Measurements from ENCODE around the gene LRRC43. TPM values are rescaled to one million over a fixed set of nuclear protein-coding genes. Genes with fewer than 3 reads are reported as not detected.

The LRRC43 gene
- total RNA-seq, 5 donors from 2014 or later (not counting 1 experiment from before 2014, with no cell fraction given), result 0.44 to 0.66 TPM; not detected in 3

DNA sequence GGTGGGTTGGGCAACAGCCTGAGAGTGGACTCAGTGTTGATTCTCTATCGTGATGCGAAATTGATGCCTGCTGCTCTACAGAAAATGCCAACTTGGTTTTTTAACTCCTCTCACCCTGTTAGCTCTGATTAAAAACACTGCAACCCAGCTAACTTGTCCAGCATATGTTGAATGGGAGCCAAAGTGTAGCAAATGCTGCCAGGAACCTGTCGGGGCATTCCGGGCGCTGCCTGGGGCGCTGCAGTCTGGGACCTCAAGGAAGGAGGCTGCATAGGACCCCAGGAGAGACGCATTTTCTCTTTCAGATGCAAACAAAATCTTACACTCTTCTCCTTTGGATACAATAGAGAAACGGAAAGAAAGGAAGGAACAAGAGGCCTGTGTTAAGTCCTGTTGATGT lies 24.5 kb downstream of the LRRC43 start:
- Histone ChIP-seq H3K4me1 (ENCODE audit: control insufficient read depth in 1 of 2, extremely low read depth in 1 of 2, insufficient read depth in 2 of 2, low read length in 2 of 2) (peaks cover 7 to 16% of the 10 kb centered on the region in 2 experiments), H3K9me3 (no peaks in the 10 kb centered on the region), H3K4me3 (ENCODE audit: control insufficient read depth in 1 of 2, extremely low read depth in 1 of 2, low read length in 1 of 2) (no peak overlapping the region), H3K27ac (ENCODE audit: low read length) (no peak overlapping the region), H3K36me3 (ENCODE audit: control insufficient read depth in 2 of 2, extremely low read depth in 1 of 2, insufficient read depth in 1 of 2, low read length in 1 of 2) (peaks cover 16 to 45% of the 10 kb centered on the region in 2 donors), H3K27me3 (replicated peaks in 1 of 2; ENCODE audit: control insufficient read depth in 2 of 2, extremely low read depth in 1 of 2, insufficient read depth in 2 of 2, low read length in 1 of 2) (peaks cover 2 to 16% of the 10 kb centered on the region in 2 experiments)
- Mint-ChIP-seq H3K4me1 (peaks cover 10 to 16% (median 15%) of the 10 kb centered on the region in 3 donors), H3K36me3 (peaks cover 29% of the 10 kb centered on the region), H3K27ac (peak overlapping the region in 1 of 2 donors; percentile 43), H3K9me3 (no peaks in the 10 kb centered on the region), H3K27me3 (peaks cover 0 to 2% of the 10 kb centered on the region in 2 donors), H3K4me3 (no peak overlapping the region)
- CTCF ChIA-PET, result no interaction called here
- DNase-seq (no peak), ATAC-seq (replicated peaks in 1 of 4) (no peak)
- POLR2A ChIA-PET, result no interaction called here
- WGBS (ENCODE audit: insufficient coverage), result 100% methylated on average over 2 of the region's 8 CpGs

DNA sequence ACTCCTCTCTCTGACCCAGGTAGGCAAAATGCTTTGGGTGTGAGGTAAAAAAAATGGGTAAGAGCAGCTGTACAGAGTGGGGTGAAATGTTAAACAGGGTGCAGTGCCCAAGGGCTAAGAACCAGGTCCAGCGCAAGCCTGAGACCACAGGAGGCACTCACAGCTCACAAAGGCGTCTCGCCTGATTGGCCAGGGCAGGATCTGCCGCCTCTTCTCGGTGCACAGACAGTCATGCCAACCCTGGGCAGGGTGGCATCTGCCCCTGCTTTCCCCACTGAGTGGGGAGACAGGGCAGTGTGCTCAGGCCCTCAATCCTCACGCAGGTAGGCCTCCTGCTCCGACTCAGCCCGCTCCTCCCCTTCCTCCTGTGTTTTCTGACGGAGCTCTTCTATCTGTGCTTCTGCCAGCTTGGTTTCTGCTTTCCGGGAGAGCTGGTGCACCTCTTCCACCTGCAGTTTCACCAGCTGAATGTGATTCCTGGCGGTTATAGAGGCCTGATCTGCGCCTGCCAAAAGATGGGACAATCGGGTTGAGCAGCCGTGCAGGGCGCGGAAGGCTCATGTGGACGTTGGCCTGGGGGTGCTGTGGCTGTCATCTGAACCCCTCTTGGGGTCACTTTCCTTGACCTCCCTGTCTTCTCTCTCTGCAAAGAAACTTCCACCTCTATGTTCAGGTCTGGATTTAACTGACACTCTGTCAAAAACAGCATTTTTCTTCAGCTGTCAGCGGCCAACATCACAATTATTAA lies 25.3 kb downstream of the LRRC43 start:
- H3K27me3 Mint-ChIP-seq, result peaks cover 0 to 2% of the 10 kb centered on the region in 2 donors
- Histone ChIP-seq H3K4me3 (ENCODE audit: control insufficient read depth in 1 of 2, extremely low read depth in 1 of 2, low read length in 1 of 2) (no peak overlapping the region), H3K27me3 (replicated peaks in 1 of 2; ENCODE audit: control insufficient read depth in 2 of 2, extremely low read depth in 1 of 2, insufficient read depth in 2 of 2, low read length in 1 of 2) (peaks cover 0 to 11% of the 10 kb centered on the region in 2 experiments), H3K9me3 (no peaks in the 10 kb centered on the region), H3K27ac (ENCODE audit: low read length) (no peak overlapping the region), H3K4me1 (ENCODE audit: control insufficient read depth in 1 of 2, extremely low read depth in 1 of 2, insufficient read depth in 2 of 2, low read length in 2 of 2) (peaks cover 3 to 9% of the 10 kb centered on the region in 2 experiments), H3K36me3 (ENCODE audit: control insufficient read depth in 2 of 2, extremely low read depth in 1 of 2, insufficient read depth in 1 of 2, low read length in 1 of 2) (peaks cover 17 to 52% of the 10 kb centered on the region in 2 donors)
- no peak for ATAC-seq (replicated peaks in 1 of 4)
- ChIA-PET CTCF (interaction anchor here in 1 of 2 donors (0.6 kb wide), 1 partner anchor 160 kb away, joined by 5 read pairs; no protein-coding TSS in a partner anchor), POLR2A (interaction anchor here in 1 of 2 donors (0.6 to 0.7 kb wide), 2 partner anchors 53 to 291 kb away, joined by 3 to 8 read pairs; no protein-coding TSS in a partner anchor)
- 94% methylated on average over 18 of the region's 18 CpGs for WGBS (ENCODE audit: insufficient coverage)
- peaks cover 7 to 10% (median 9%) of the 10 kb centered on the region in 3 donors for H3K4me1 Mint-ChIP-seq
- peaks cover 29% of the 10 kb centered on the region for H3K36me3 Mint-ChIP-seq
- peak overlapping the region in 1 of 2 donors; percentile 5 for H3K27ac Mint-ChIP-seq
- H3K9me3 Mint-ChIP-seq, result no peaks in the 10 kb centered on the region
- no peak for DNase-seq
- no peak overlapping the region for H3K4me3 Mint-ChIP-seq

DNA sequence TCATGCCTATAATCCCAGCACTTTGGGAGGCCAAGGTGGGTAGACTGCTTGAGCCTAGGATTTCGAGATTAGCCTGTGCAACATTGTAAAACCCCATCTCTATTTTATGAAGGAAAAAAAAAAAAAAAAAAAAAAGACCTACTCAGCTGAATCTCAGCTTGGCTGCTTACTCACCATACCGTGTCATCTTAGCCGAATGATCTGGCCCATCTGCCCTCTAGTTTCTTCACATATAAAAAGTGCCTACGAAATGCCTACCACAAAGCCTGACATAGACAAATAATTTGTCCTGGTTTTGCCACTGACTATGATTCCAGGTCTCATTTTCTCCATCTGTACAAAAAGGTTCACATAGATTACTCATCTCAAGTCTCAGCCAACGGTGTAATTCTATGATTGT lies 32.8 kb downstream of the LRRC43 start:
- Histone ChIP-seq H3K27ac (ENCODE audit: low read length) (no peak overlapping the region), H3K36me3 (ENCODE audit: control insufficient read depth in 2 of 2, extremely low read depth in 1 of 2, insufficient read depth in 1 of 2, low read length in 1 of 2) (peaks cover 17 to 73% of the 10 kb centered on the region in 2 donors), H3K4me3 (ENCODE audit: control insufficient read depth in 1 of 2, extremely low read depth in 1 of 2, low read length in 1 of 2) (no peak overlapping the region), H3K27me3 (replicated peaks in 1 of 2; ENCODE audit: control insufficient read depth in 2 of 2, extremely low read depth in 1 of 2, insufficient read depth in 2 of 2, low read length in 1 of 2) (no peaks in the 10 kb centered on the region), H3K9me3 (no peaks in the 10 kb centered on the region), H3K4me1 (ENCODE audit: control insufficient read depth in 1 of 2, extremely low read depth in 1 of 2, insufficient read depth in 2 of 2, low read length in 2 of 2) (no peaks in the 10 kb centered on the region)
- ChIA-PET CTCF (interaction anchor here in 1 of 2 donors (0.8 kb wide), 1 partner anchor 15 kb away, joined by 3 read pairs; no protein-coding TSS in a partner anchor), POLR2A (interaction anchor here (0.6 to 1.1 kb wide), 3 partner anchors 12 to 311 kb away, joined by 3 to 13 read pairs (median 10); partner anchors contain the start of genes B3GNT4 (in 1 of the 2) and RSRC2 (in 1 of the 2))
- WGBS (ENCODE audit: insufficient coverage), result 93% methylated on average over 3 of the region's 5 CpGs
- H3K4me3 Mint-ChIP-seq, result no peak overlapping the region
- ATAC-seq (replicated peaks in 1 of 4), result no peak
- peaks cover 3 to 6% (median 5%) of the 10 kb centered on the region in 3 donors for H3K4me1 Mint-ChIP-seq
- H3K27me3 Mint-ChIP-seq, result no peaks in the 10 kb centered on the region
- no peak for DNase-seq
- no peak overlapping the region for H3K27ac Mint-ChIP-seq
- no peaks in the 10 kb centered on the region for H3K9me3 Mint-ChIP-seq
- peaks cover 37% of the 10 kb centered on the region for H3K36me3 Mint-ChIP-seq

DNA sequence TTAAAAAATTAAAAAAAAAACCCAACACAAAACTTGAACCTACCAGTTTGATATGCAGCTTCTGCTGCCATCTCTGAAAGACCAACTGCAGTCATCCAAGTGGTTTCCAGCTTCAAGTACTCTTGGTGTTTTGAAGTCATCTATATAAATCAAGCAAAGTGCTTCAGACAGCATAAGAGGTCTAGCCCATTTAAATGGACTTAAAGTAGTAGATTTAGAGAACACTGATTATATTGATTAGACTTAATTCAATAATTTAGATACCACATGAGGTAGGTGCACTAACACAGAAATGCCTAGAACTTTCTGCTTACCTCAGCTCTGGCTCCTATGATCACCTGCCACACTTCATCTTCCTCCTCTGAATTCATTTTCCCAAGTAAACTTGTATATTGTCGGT lies 33.5 kb downstream of the LRRC43 start:
- CTCF ChIA-PET, result no interaction called here
- no CpG with 5 or more reads among the region's 1 CpG for WGBS (ENCODE audit: insufficient coverage)
- Mint-ChIP-seq H3K4me1 (peaks cover 6 to 10% (median 7%) of the 10 kb centered on the region in 3 donors), H3K4me3 (no peak overlapping the region), H3K27ac (no peak overlapping the region), H3K36me3 (peaks cover 40% of the 10 kb centered on the region), H3K9me3 (no peaks in the 10 kb centered on the region), H3K27me3 (no peaks in the 10 kb centered on the region)
- no peak for DNase-seq
- Histone ChIP-seq H3K27ac (ENCODE audit: low read length) (no peak overlapping the region), H3K4me3 (ENCODE audit: control insufficient read depth in 1 of 2, extremely low read depth in 1 of 2, low read length in 1 of 2) (no peak overlapping the region), H3K27me3 (replicated peaks in 1 of 2; ENCODE audit: control insufficient read depth in 2 of 2, extremely low read depth in 1 of 2, insufficient read depth in 2 of 2, low read length in 1 of 2) (no peaks in the 10 kb centered on the region), H3K9me3 (no peaks in the 10 kb centered on the region), H3K36me3 (ENCODE audit: control insufficient read depth in 2 of 2, extremely low read depth in 1 of 2, insufficient read depth in 1 of 2, low read length in 1 of 2) (peaks cover 12 to 74% of the 10 kb centered on the region in 2 donors), H3K4me1 (ENCODE audit: control insufficient read depth in 1 of 2, extremely low read depth in 1 of 2, insufficient read depth in 2 of 2, low read length in 2 of 2) (no peaks in the 10 kb centered on the region)
- no peak for ATAC-seq (replicated peaks in 1 of 4)
- POLR2A ChIA-PET, result no interaction called here

DNA sequence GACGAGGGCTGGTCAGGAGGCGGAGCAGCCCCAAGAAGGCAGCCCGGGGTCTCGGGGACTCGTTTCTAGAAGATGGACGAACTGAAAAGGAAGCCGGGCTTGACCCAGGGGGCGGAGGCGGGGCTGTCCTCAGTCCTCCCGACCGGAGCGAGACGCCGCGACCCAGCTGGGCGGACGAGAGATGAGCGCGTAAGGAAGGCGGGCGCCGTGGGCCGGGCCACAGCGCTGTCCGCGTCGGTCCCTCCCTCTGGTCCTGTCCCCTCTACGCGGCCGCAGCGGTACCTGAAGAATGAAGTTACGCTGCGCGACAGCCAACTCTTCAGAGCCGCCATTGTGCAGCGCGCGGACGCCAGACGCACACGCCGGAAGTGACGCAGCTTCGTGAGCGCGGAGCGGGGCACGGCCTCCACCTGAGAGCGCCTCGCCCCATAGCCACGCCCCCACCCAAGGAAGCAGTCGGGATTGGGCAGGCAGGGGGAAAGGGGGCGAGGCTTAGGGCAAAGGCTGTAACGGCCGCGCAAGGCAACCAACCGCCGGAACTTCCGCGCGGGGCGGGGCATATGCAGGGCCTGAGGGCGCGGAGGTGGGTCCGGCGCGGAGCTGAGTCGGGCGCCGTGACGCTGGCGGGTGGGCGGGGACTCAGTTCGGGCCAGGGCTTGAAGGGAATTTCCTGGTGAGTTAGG lies 42.9 kb downstream of the LRRC43 start, which contains the start of gene DIABLO:
TSS of gene DIABLO (minus strand) at position 370 of the 683 bp plus-strand sequence. CDS start at position 332, 38 bp downstream.
- peak; percentile 89 to 95 (median 94) for ATAC-seq (replicated peaks in 1 of 4)
- DNase-seq, result peak; percentile 97 to 100 (median 100)
- Histone ChIP-seq H3K4me3 (ENCODE audit: control insufficient read depth in 1 of 2, extremely low read depth in 1 of 2, low read length in 1 of 2) (peak within 1 kb of the TSS; percentile 90 to 96), H3K4me1 (ENCODE audit: control insufficient read depth in 1 of 2, extremely low read depth in 1 of 2, insufficient read depth in 2 of 2, low read length in 2 of 2) (peaks cover 10 to 48% of the 10 kb centered on the region in 2 experiments), H3K27me3 (replicated peaks in 1 of 2; ENCODE audit: control insufficient read depth in 2 of 2, extremely low read depth in 1 of 2, insufficient read depth in 2 of 2, low read length in 1 of 2) (no peaks in the 10 kb centered on the region), H3K9me3 (no peaks in the 10 kb centered on the region), H3K36me3 (ENCODE audit: control insufficient read depth in 2 of 2, extremely low read depth in 1 of 2, insufficient read depth in 1 of 2, low read length in 1 of 2) (peaks cover 5 to 43% of the 10 kb centered on the region in 2 donors), H3K27ac (ENCODE audit: low read length) (peak within 1 kb of the TSS; percentile 91)
- CTCF ChIA-PET, result interaction anchor here (0.6 to 3.1 kb wide), 6 partner anchors 19 to 1273 kb away, joined by 3 to 28 read pairs (median 4); partner anchors contain the start of genes VPS33A (in 1 of the 2) and ZCCHC8 (in 1 of the 2)
- no peaks in the 10 kb centered on the region for H3K27me3 Mint-ChIP-seq
- H3K36me3 Mint-ChIP-seq, result peaks cover 36% of the 10 kb centered on the region
- H3K27ac Mint-ChIP-seq, result peak within 1 kb of the TSS; percentile 85 to 89
- H3K9me3 Mint-ChIP-seq, result no peaks in the 10 kb centered on the region
- peak within 1 kb of the TSS; percentile 82 to 90 (median 87) for H3K4me3 Mint-ChIP-seq
- under 1% methylated on average over 58 of the region's 74 CpGs for WGBS (ENCODE audit: insufficient coverage)
- peaks cover 40 to 57% (median 51%) of the 10 kb centered on the region in 3 donors for H3K4me1 Mint-ChIP-seq
- POLR2A ChIA-PET, result interaction anchor here (0.5 to 3.2 kb wide), 7 partner anchors 19 to 426 kb away, joined by 3 to 13 read pairs (median 4); partner anchors contain the start of genes RSRC2 (in 1 of the 2) and ZCCHC8 (in 1 of the 2)
